Heart left ventricle (tissue), 16 donors: ENCODE results near the gene MAML3. TPM values are rescaled to one million over a fixed set of nuclear protein-coding genes. Genes with fewer than 3 reads are reported as not detected.

ENCODE experiments used
- ATAC-seq, 4 donors: fragments of 200-7000 bp; cut with Tn5 transposase; one replicate each; pipeline ENCODE4 v1.9.1; 2020 to 2022; ENCODE audit warnings: moderate library complexity in 4 of 4, mild to moderate bottlenecking in 3 of 4, moderate number of reproducible peaks in 1 of 4
- DNase-seq, 5 donors: peaks; one replicate each; pipeline ENCODE4 v3.0.0-alpha.2; 2020
- H3K27ac ChIP-seq, 12 donors: fragments of 200-600 bp; sonication (generic) in 4 of 12; one replicate each; pipeline versions ENCODE4 v1.5.0 to v1.8.0; 2016 to 2022; ENCODE audit warnings: mild to moderate bottlenecking in 2 of 12
- H3K27me3 ChIP-seq, 9 donors: fragments of 200-600 bp; sonication (generic) in 2 of 9; one replicate each; pipeline versions ENCODE4 v1.5.1 to v1.8.0; 2016 to 2022; ENCODE audit warnings: mild to moderate bottlenecking in 3 of 9
- H3K36me3 ChIP-seq, 9 donors: fragments of 200-600 bp; sonication (generic) in 2 of 9; one replicate each; pipeline versions ENCODE4 v1.5.0 to v1.8.0; 2018 to 2022; ENCODE audit warnings: mild to moderate bottlenecking in 2 of 9
- H3K4me1 ChIP-seq, 12 donors: fragments of 200-600 bp; sonication (generic) in 4 of 12; one replicate each; pipeline versions ENCODE4 v1.5.0 to v1.8.0; 2016 to 2022; ENCODE audit warnings: mild to moderate bottlenecking in 3 of 12
- H3K4me3 ChIP-seq, 12 donors: fragments of 200-600 bp; sonication (generic) in 4 of 12; one replicate each; pipeline versions ENCODE4 v1.5.0 to v1.8.0; 2017 to 2022; ENCODE audit warnings: mild to moderate bottlenecking in 9 of 12, moderate library complexity in 4 of 12
- H3K9me3 ChIP-seq, 12 donors: fragments of 200-600 bp; sonication (generic) in 4 of 12; one replicate each; pipeline versions ENCODE4 v1.5.0 to v1.8.0; 2016 to 2022; ENCODE audit warnings: mild to moderate bottlenecking in 1 of 12
- CTCF ChIP-seq, 12 donors: fragments of 200-600 bp; sonication (generic) in 4 of 12; IDR thresholded peaks; one replicate each; pipeline versions ENCODE4 v1.5.0 to v1.8.0; 2018 to 2022; ENCODE audit warnings: antibody characterized with exemption in 12 of 12, mild to moderate bottlenecking in 5 of 12
- POLR2A ChIP-seq, 2 donors: fragments of 450-650 bp; IDR thresholded peaks; one replicate each; pipeline ENCODE4 v1.6.1; 2017; ENCODE audit warnings: antibody characterized with exemption in 2 of 2, mild to moderate bottlenecking in 2 of 2, moderate library complexity in 2 of 2
- WGBS, 4 donors: extraction: QIAGEN DNeasy Blood & Tissue Kit in 2 of 4; methylation state at CpG; one replicate each; pipeline versions ENCODE4 v1.1.5 to v1.1.7; 2013 to 2018; 5-methylcytosine and 5-hydroxymethylcytosine counted together
- intact Hi-C, 10 donors: fragments of 100-400 bp; cut with DNase I; formaldehyde crosslinking; loops; one replicate each; pipeline versions ENCODE4 v1.11.1 to v1.14.2; 2022
- polyA plus RNA-seq, 2 donors: library from polyadenylated mRNA; stranded (reverse); fragments of 200-250 nt; gene quantifications; one replicate each; pipeline ENCODE4 v1.2.3, GENCODE V29; 2013
- total RNA-seq, 9 donors: library from RNA; depleted of rRNA in 2 of 9; stranded (reverse); fragments of >200 nt in 2 of 9; fragmentation: NEBNext Ultra II Directional in 3 of 9; extraction: Animal tissue kit (Norgen Biotek cat#: 25700) in 3 of 9; gene quantifications; one replicate each; pipeline versions ENCODE4 v1.1.0 to v1.2.4, GENCODE V29; 2016 to 2023
- donor health status: ischemic (EF 13 %, LVEDD 7.1; RV severe dilation, severe dysfunction).
- donor health status: healthy with polysubstance abuse.
- donor health status: DM: no; HTN: yes; CAD: no.
- donor health status: DM: no; HTN: no; CAD: no.
- donor health status: ischemic (EF 25% LVEDD 6.9; RV normal size, moderate dysfunction).
- donor health status: ischemic (EF 25% LVEDD 5.7; RV mildly dilated, moderate dysfunction).
- donor health status: healthy.
- donor health status: DM: yes; HTN: yes; CAD: no.
- donor health status: ischemic (EF 35%, LVEDD 5.7; RV mildly dilated, moderate dysfunction).
- donor health status: nonischemic (EF 11% LVEDD 7.7; RV severe dilation, severe dysfunction).
- donor health status: DM: yes; HTN: yes; CAD: no.
- donor health status: PGD.
- donor health status: ischemic (EF 29% LVEDD 5.4; RV normal size, mild dysfunction).
- donor health status: nonischemic (EF 23%, LVEDD 6.1; RV moderate dilation, normal function).

The MAML3 gene
- total and polyA plus RNA-seq, 11 donors = 0.76 to 5.9 (median 2.4) TPM

DNA sequence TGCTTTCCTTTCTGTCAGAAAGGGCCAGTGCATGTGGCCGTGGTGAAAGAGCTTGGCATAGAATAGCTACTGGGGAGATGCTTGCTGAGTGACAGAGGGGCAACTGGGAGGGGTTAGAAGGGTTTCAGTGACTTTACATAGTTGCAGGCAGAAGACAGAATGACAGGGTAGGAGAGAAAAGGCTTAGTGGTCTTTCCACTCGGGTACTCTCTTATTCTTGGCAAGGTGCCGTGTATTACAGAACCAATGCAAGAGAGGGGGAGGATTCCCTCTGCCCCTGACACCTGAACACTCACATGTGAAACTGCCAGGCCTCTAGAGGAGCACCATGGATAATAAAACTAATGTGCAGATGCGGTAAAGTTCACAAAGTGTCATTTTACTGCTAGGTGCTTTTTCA lies 260.2 kb downstream of the MAML3 start:
- Histone ChIP-seq H3K36me3 (peaks cover 0 to 7% (median 0%) of the 10 kb centered on the region in 9 donors), H3K27me3 (no peaks in the 10 kb centered on the region), H3K9me3 (no peaks in the 10 kb centered on the region), H3K27ac (no peak overlapping the region), H3K4me3 (no peak overlapping the region), H3K4me1 (peaks cover 0 to 15% (median 0%) of the 10 kb centered on the region in 12 donors)
- 84 to 93% (median 87%) methylated on average over 4 of the region's 4 CpGs for WGBS, 4 donors
- intact Hi-C loops = no loop called here
- DNase-seq = no peak
- ATAC-seq = no peak
- TF ChIP-seq POLR2A (IDR thresholded peaks at IDR 0.05) (no peak), CTCF (IDR thresholded peaks at IDR 0.05) (no peak)

DNA sequence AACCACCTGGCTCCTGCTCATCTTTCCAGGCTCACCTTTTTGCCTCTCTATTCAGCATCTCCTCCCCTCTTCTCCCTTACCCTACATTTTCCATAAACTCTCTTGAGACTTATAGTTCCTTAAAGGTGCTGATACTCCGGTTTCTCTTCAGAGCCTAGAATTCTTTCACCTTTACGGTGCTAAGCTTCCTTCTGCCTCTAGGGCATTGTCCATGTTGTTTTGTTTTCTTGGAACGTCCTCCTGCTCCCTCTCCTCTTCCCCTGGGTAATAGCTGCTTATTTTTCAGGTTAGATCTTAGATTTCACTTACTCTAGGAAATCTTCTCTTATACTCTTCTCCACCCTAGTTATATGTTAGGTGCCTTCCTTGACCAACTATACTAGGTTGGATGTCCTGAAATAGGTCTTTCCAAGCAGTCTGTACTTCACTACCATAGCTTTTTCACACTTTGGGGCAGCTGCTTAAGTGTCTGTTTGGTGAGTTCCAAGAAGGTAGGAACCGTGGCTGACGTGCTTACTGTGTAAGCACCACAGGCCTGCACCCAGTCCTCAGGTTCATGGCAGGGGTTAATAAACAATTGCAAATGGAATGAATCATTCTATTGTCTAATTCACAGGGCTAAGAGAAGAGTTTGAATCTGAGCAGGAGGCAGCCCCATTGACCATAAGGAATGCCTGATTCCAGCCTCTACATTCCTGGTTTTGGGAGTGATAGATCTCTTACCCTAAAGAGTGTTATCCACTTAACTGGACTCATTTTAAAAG lies 260.8 kb downstream of the MAML3 start:
- no peak for DNase-seq
- TF ChIP-seq CTCF (IDR thresholded peaks at IDR 0.05) = no peak
- no peak for TF ChIP-seq POLR2A (IDR thresholded peaks at IDR 0.05)
- WGBS, 4 donors = 86 to 88% (median 88%) methylated on average over 5 of the region's 5 CpGs
- no peaks in the 10 kb centered on the region for H3K27me3 ChIP-seq
- intact Hi-C loops = no loop called here
- no peak for ATAC-seq
- peaks cover 0 to 7% (median 0%) of the 10 kb centered on the region in 9 donors for H3K36me3 ChIP-seq
- H3K4me3 ChIP-seq = no peak overlapping the region
- no peaks in the 10 kb centered on the region for H3K9me3 ChIP-seq
- no peak overlapping the region for H3K27ac ChIP-seq
- H3K4me1 ChIP-seq = peaks cover 0 to 11% (median 0%) of the 10 kb centered on the region in 12 donors

DNA sequence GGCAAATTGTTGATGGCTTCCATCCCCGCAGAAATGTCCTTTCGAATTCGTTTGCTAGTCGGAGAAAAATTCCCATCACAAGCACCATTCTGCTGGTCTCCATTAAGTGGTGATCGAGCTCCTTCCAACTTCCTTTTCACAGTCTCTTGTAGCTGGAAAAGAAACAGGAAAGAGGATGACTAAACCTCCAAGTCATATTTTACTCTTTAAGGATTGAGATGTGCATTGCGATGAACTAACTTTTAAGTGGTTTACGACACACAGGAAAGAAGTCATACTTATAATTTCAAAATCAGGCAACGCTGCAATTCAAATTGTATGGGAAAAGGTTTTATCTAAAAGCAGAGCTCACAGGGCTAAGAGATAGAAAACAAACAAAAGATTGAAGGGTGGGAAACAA lies 263.2 kb downstream of the MAML3 start:
- no peak overlapping the region for H3K4me3 ChIP-seq
- intact Hi-C loops = no loop called here
- 83 to 90% (median 84%) methylated on average over 8 of the region's 8 CpGs for WGBS, 4 donors
- no peak overlapping the region for H3K27ac ChIP-seq
- H3K4me1 ChIP-seq = peaks cover 0 to 25% (median 0%) of the 10 kb centered on the region in 12 donors
- no peaks in the 10 kb centered on the region for H3K27me3 ChIP-seq
- H3K36me3 ChIP-seq = peaks cover 0 to 7% (median 0%) of the 10 kb centered on the region in 9 donors
- DNase-seq (no peak), ATAC-seq (no peak)
- no peaks in the 10 kb centered on the region for H3K9me3 ChIP-seq
- no peak for TF ChIP-seq CTCF (IDR thresholded peaks at IDR 0.05)
- TF ChIP-seq POLR2A (IDR thresholded peaks at IDR 0.05) = no peak

DNA sequence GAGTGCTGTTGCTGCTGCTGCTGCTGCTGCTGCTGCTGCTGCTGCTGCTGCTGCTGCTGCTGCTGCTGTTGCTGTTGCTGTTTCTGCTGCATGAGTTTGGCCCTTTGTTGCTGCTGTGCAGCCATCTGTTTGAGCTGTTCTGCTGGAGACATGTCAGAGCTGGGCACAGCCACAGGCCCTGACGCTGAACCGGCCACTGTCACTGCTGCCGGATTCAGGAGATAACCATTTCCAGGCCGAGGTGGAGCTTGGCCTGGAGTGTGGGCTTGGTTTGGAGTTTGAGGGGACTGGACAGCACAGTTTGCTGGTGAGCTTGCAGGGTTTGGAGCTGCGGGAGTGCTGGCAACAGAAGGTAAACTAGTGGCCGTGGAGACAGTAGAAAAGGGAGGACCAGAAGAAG lies 264.1 kb downstream of the MAML3 start:
- 85 to 96% (median 92%) methylated on average over 6 of the region's 6 CpGs for WGBS, 4 donors
- ATAC-seq = no peak

More for the DNA sequence above, 264.1 kb downstream of the MAML3 start:
- Histone ChIP-seq H3K9me3 (no peaks in the 10 kb centered on the region), H3K4me3 (no peak overlapping the region), H3K4me1 (peaks cover 0 to 25% (median 0%) of the 10 kb centered on the region in 12 donors), H3K27me3 (no peaks in the 10 kb centered on the region), H3K36me3 (peaks cover 0 to 7% (median 0%) of the 10 kb centered on the region in 9 donors), H3K27ac (no peak overlapping the region)
- no peak for DNase-seq
- TF ChIP-seq CTCF (IDR thresholded peaks at IDR 0.05) (no peak), POLR2A (IDR thresholded peaks at IDR 0.05) (no peak)
- intact Hi-C loops = loop anchor here in 2 of 10 donors (5.0 to 10.0 kb wide), 2 partner anchors 57 to 365 kb away; no protein-coding TSS in a partner anchor
